Thyroid gland (tissue), 4 donors: Measurements from ENCODE around the gene KLRF1. TPM values are rescaled to one million over a fixed set of nuclear protein-coding genes. Genes with fewer than 3 reads are reported as not detected.

Source experiments
- DNase-seq, 2 donors: peaks; one replicate each; pipeline ENCODE4 v3.0.0-alpha.2; 2019
- H3K27ac ChIP-seq, 3 donors: fragments of 200-600 bp; sonication (generic); 1 replicate in 2 of 3; 2 replicates in 1 of 3; pipeline ENCODE4 v1.5.1; 2016 to 2019; ENCODE audit warnings: mild to moderate bottlenecking in 1 of 3, moderate library complexity in 1 of 3
- H3K27me3 ChIP-seq: fragments of 200-600 bp; sonication (generic); one replicate; pipeline ENCODE4 v1.5.1; 2019
- H3K36me3 ChIP-seq, 2 donors: fragments of 200-600 bp; sonication (generic); one replicate each; pipeline ENCODE4 v1.5.1; 2016 to 2019
- H3K4me1 ChIP-seq, 2 donors: fragments of 200-600 bp; sonication (generic); one replicate each; pipeline ENCODE4 v1.5.1; 2017 to 2019
- H3K4me3 ChIP-seq, 3 donors: fragments of 200-600 bp; sonication (generic); replicated peaks in 1 of 3; 1 replicate in 2 of 3; 2 replicates in 1 of 3; pipeline ENCODE4 v1.5.1; 2016; ENCODE audit warnings: mild to moderate bottlenecking in 1 of 3
- H3K9me3 ChIP-seq: fragments of 200-600 bp; sonication (generic); one replicate; pipeline ENCODE4 v1.5.1; 2017
- POLR2A ChIP-seq, 2 donors: fragments of 450-650 bp; IDR thresholded peaks; one replicate each; pipeline ENCODE4 v1.6.1; 2017; ENCODE audit warnings: antibody characterized with exemption in 2 of 2, mild to moderate bottlenecking in 2 of 2, moderate library complexity in 1 of 2
- WGBS, 2 donors: methylation state at CpG; one replicate each; pipeline ENCODE4 v1.1.5; 2017; 5-methylcytosine and 5-hydroxymethylcytosine counted together
- intact Hi-C: fragments of 100-400 bp; cut with DNase I; formaldehyde crosslinking; loops from one replicate; pipeline ENCODE4 v1.15.1; 2023
- total RNA-seq, 4 donors: library from RNA; depleted of rRNA; stranded (reverse); fragments of >200 nt; gene quantifications; one replicate each; pipeline ENCODE4 v1.2.3, GENCODE V29; 2016
- TF ChIP-seq, protein P1 (sequence below), 6 experiments: fragments of 200-600 bp in 3 of 6; fragments of 450-650 bp in 3 of 6; sonication (generic) in 3 of 6; IDR thresholded peaks; one replicate each; pipeline ENCODE4 v1.5.1; 2016 to 2019; ENCODE audit warnings: antibody characterized with exemption in 6 of 6, mild to moderate bottlenecking in 2 of 6, inconsistent platforms in 1 of 6, moderate library complexity in 1 of 6

Gene KLRF1
- total RNA-seq, 4 donors from 2014 or later, result 0.78 to 1.0 TPM; not detected in 2

DNA sequence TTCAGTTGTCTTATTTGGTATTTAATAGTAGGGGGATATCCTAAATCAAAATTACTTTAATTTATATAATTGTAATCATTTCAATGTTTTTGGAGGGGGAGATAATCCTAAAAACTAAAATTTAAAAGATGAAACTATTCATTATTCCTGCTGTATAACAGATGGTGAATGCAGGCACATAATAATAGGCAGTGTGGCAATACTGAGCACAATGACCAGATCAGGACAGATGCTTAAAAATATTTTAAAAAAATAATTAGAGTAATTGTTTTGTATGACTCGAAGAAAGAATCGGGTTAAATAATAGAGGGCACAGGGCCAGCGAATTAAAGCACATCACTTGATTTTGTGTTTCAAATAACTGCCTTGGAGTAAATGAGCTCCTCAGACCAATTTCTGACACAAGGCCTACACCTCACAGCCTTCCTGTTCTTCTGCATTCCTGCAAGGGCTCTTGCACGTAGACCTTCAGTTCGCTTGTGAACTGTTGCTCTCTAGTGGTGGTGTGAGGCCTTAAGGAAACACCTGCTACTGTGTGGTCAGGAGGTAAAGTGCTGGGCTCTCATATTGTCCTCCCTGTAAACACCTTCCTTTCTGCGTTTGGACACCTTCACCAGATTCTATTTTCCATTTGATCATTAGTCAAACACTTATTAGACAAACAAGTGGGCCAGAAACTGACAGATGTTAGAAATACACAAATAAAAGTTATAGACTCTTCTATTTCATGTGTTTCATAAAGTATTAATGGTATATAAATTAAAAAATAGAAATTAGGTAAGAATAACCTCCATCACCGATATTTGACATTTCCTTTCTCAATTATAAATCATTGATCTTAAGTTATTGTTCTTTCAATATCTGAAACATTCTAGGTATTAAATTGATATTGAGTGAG, 29.3 kb upstream of the KLRF1 start:
- H3K27me3 ChIP-seq, result no peaks in the 10 kb centered on the region
- 44 to 48% methylated on average over 7 of the region's 7 CpGs for WGBS, 2 donors
- peak; percentile 31 to 54 for DNase-seq
- H3K4me1 ChIP-seq, result no peaks in the 10 kb centered on the region
- H3K9me3 ChIP-seq, result no peaks in the 10 kb centered on the region
- TF ChIP-seq, protein P1, sequence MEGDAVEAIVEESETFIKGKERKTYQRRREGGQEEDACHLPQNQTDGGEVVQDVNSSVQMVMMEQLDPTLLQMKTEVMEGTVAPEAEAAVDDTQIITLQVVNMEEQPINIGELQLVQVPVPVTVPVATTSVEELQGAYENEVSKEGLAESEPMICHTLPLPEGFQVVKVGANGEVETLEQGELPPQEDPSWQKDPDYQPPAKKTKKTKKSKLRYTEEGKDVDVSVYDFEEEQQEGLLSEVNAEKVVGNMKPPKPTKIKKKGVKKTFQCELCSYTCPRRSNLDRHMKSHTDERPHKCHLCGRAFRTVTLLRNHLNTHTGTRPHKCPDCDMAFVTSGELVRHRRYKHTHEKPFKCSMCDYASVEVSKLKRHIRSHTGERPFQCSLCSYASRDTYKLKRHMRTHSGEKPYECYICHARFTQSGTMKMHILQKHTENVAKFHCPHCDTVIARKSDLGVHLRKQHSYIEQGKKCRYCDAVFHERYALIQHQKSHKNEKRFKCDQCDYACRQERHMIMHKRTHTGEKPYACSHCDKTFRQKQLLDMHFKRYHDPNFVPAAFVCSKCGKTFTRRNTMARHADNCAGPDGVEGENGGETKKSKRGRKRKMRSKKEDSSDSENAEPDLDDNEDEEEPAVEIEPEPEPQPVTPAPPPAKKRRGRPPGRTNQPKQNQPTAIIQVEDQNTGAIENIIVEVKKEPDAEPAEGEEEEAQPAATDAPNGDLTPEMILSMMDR (IDR thresholded peaks at IDR 0.05), result peak in 4 of 6 experiments; percentile 13 to 54 (median 40)
- no peak for TF ChIP-seq POLR2A (IDR thresholded peaks at IDR 0.05)
- intact Hi-C loops, result no loop called here
- H3K4me3 ChIP-seq, result no peak overlapping the region
- no peaks in the 10 kb centered on the region for H3K36me3 ChIP-seq
- H3K27ac ChIP-seq, result no peak overlapping the region

DNA sequence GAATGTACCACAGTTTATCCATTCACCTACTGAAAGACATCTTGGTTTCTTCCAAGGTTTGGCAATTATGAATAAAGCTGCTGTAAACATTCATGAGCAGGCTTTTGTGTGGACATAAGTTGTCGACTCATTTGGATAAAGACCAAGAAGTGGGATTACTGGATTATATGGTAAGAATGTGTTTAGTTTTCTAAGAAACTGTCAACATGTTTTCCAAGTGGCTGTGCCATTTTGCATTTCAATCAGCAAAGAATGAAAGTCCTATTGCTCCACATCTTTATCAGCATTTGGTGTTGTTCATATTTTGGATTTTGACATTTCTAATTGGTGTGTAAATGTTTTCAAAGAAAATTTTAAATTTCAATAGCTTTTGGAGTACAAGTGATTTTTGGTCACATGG, 27.3 kb upstream of the KLRF1 start:
- 91 to 93% methylated on average over 1 of the region's 1 CpG for WGBS, 2 donors
- DNase-seq, result no peak

DNA sequence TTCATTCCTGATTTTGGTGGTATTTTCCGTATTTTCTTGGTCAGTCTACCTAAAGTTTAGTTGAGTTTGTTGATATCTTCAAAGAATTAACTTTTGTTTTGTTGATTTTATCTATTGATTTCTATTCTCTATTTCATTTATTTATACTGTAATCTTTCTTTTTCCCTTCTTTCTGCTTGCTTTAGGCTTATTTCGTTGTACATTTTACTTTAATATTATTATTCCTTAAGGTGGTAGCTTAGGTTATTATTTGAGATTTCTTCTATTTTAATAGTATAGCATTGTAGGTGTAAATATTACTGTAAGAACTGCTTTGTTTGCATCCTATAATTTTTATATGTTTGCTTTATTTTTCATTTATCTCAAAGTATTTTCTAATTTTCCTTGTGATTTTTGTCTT, 21.4 kb upstream of the KLRF1 start:
- no peaks in the 10 kb centered on the region for H3K27me3 ChIP-seq
- intact Hi-C loops, result no loop called here
- TF ChIP-seq, protein P1 (IDR thresholded peaks at IDR 0.05), result no peak
- no peak for TF ChIP-seq POLR2A (IDR thresholded peaks at IDR 0.05)
- H3K4me3 ChIP-seq, result no peak overlapping the region
- no peaks in the 10 kb centered on the region for H3K4me1 ChIP-seq
- H3K36me3 ChIP-seq, result no peaks in the 10 kb centered on the region
- 96 to 98% methylated on average over 2 of the region's 2 CpGs for WGBS, 2 donors
- DNase-seq, result no peak
- no peaks in the 10 kb centered on the region for H3K9me3 ChIP-seq
- H3K27ac ChIP-seq, result no peak overlapping the region

More for the DNA sequence above, 27.3 kb upstream of the KLRF1 start:
- Histone ChIP-seq H3K4me1 (no peaks in the 10 kb centered on the region), H3K4me3 (no peak overlapping the region), H3K27ac (no peak overlapping the region), H3K9me3 (no peaks in the 10 kb centered on the region), H3K27me3 (no peaks in the 10 kb centered on the region), H3K36me3 (no peaks in the 10 kb centered on the region)
- intact Hi-C loops, result no loop called here
- TF ChIP-seq POLR2A (IDR thresholded peaks at IDR 0.05), result no peak
- TF ChIP-seq, protein P1 (IDR thresholded peaks at IDR 0.05), result no peak

DNA sequence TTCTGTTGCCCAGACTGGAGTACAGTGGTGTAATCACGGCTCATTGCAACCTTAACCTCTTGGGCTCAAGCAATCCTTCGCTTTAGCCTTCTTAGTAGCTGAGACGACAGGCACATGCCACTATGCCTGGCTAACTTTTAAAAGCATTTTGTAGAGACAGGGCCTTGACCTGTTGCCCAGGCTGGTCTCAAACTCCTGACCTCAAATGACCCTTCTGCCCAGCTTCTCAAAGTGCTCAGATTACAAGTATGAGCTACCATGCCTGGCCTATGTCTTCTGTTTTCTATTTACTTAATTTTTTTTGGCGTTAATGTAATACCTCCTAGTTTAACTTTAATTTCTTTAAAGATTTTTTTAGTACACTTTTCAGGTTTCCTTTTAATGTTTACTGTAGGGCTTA, 20.6 kb upstream of the KLRF1 start:
- H3K36me3 ChIP-seq, result no peaks in the 10 kb centered on the region
- 59 to 75% methylated on average over 4 of the region's 4 CpGs for WGBS, 2 donors
- no peaks in the 10 kb centered on the region for H3K27me3 ChIP-seq
- H3K9me3 ChIP-seq, result no peaks in the 10 kb centered on the region
- H3K4me3 ChIP-seq, result no peak overlapping the region
- no peaks in the 10 kb centered on the region for H3K4me1 ChIP-seq
- intact Hi-C loops, result no loop called here
- DNase-seq, result no peak
- no peak overlapping the region for H3K27ac ChIP-seq
- no peak for TF ChIP-seq POLR2A (IDR thresholded peaks at IDR 0.05)
- TF ChIP-seq, protein P1 (IDR thresholded peaks at IDR 0.05), result no peak

- no peak overlapping the region for H3K4me3 ChIP-seq
- no peaks in the 10 kb centered on the region for H3K27me3 ChIP-seq
Observed at GRCh38 chr12:9808504-9808903, 18.8 kb upstream of the KLRF1 start.

More at GRCh38 chr12:9808504-9808903, 18.8 kb upstream of the KLRF1 start:
- TF ChIP-seq, protein P1 (IDR thresholded peaks at IDR 0.05), result no peak
- no peak for TF ChIP-seq POLR2A (IDR thresholded peaks at IDR 0.05)
- Histone ChIP-seq H3K9me3 (no peaks in the 10 kb centered on the region), H3K27ac (no peak overlapping the region), H3K4me1 (no peaks in the 10 kb centered on the region), H3K36me3 (no peaks in the 10 kb centered on the region)
- WGBS, 2 donors, result 70 to 74% methylated on average over 3 of the region's 3 CpGs
- DNase-seq, result no peak
- intact Hi-C loops, result no loop called here
